Caco-2 (cell line): ENCODE measurements around the gene H3-3A. TPM values are rescaled to one million over a fixed set of nuclear protein-coding genes. Genes with fewer than 3 reads are reported as not detected.
"Not testable (repeated sequence)": the region's sequence is repeated elsewhere in the genome, so short reads cannot be mapped to it uniquely, and the experiment has no call there.

Experiments used
- BruUV-seq: library from RNA; stranded (reverse); fragments of 400-500 nt; replicated peaks from 2 replicates; lab custom pipeline; 2021; lab: Mats Ljungman, UMichigan
- CTCF ChIA-PET: fragments of 300-600 bp; sonication (Branson Sonifier 250); formaldehyde crosslinking; loops from one replicate; lab custom pipeline; 2022; ENCODE audit warnings: antibody characterized with exemption; lab: Charles Lee
- POLR2A ChIA-PET: fragments of 300-600 bp; sonication (Branson Sonifier 250); formaldehyde crosslinking; loops from one replicate; lab custom pipeline; 2022; ENCODE audit warnings: antibody characterized with exemption; lab: Charles Lee
- DNase-seq, 2 experiments: peaks; one replicate each; pipeline versions ENCODE4 v3.0.0 to v3.0.0-alpha.2; 2020 to 2022
- H3K27me3 ChIP-seq: replicated peaks from 2 replicates; pipeline ENCODE4 v1.6.0; 2011; ENCODE audit warnings: low read length; ENCODE audit not compliant: control insufficient read depth, insufficient read depth
- H3K36me3 ChIP-seq: 2 replicates; pipeline ENCODE4 v1.5.1; 2011; ENCODE audit warnings: low read length; ENCODE audit not compliant: control insufficient read depth, insufficient read depth
- H3K4me1 ChIP-seq: fragments of 250-450 bp; sonication (Bioruptor Pico); 2 replicates; pipeline ENCODE4 v1.5.1; 2020; ENCODE audit warnings: mild to moderate bottlenecking
- H3K4me3 ChIP-seq: 2 replicates; pipeline ENCODE4 v1.5.1; 2011; ENCODE audit warnings: low read depth, mild to moderate bottlenecking, control low read depth, low read length
- H3K9me3 ChIP-seq: fragments of 250-450 bp; sonication (Bioruptor Pico); 2 replicates; pipeline ENCODE4 v1.5.1; 2020; ENCODE audit warnings: mild to moderate bottlenecking, moderate library complexity
- H3K27ac Mint-ChIP-seq: one replicate; pipeline ENCODE4 v1.8.0; 2022; ENCODE audit warnings: mixed read lengths; ENCODE audit not compliant: unreplicated experiment
- H3K27me3 Mint-ChIP-seq: one replicate; pipeline ENCODE4 v1.8.0; 2022; ENCODE audit warnings: mixed read lengths; ENCODE audit not compliant: insufficient read depth, unreplicated experiment
- H3K36me3 Mint-ChIP-seq: one replicate; pipeline ENCODE4 v1.8.0; 2022; ENCODE audit warnings: mild to moderate bottlenecking, mixed read lengths; ENCODE audit not compliant: insufficient read depth, unreplicated experiment
- H3K4me1 Mint-ChIP-seq: one replicate; pipeline ENCODE4 v1.8.0; 2022; ENCODE audit warnings: low read depth, mixed read lengths; ENCODE audit not compliant: unreplicated experiment
- H3K4me3 Mint-ChIP-seq: one replicate; pipeline ENCODE4 v1.8.0; 2022; ENCODE audit warnings: mild to moderate bottlenecking, moderate library complexity, mixed read lengths; ENCODE audit not compliant: unreplicated experiment
- H3K9me3 Mint-ChIP-seq: one replicate; pipeline ENCODE4 v1.8.0; 2022; ENCODE audit warnings: mixed read lengths; ENCODE audit not compliant: unreplicated experiment
- intact Hi-C: fragments of 100-400 bp; cut with micrococcal nuclease; formaldehyde crosslinking; loops from one replicate; pipeline ENCODE4 v1.10.0; 2022; ENCODE audit not compliant: unreplicated experiment
- total RNA-seq: library from RNA; stranded (reverse); gene quantifications from 2 replicates; pipeline ENCODE4 v1.2.3, GENCODE V29; 2022
- TF ChIP-seq, protein P1 (sequence below), 2 experiments: fragments of 200-600 bp in 1 of 2; IDR thresholded peaks; 1 replicate in 1 of 2; 2 replicates in 1 of 2; pipeline versions ENCODE4 v1.5.1 to v1.8.0; 2011 to 2022; ENCODE audit warnings: antibody characterized with exemption in 1 of 2, control low read depth in 1 of 2, inconsistent platforms in 1 of 2, low read depth in 1 of 2, low read length in 1 of 2, mild to moderate bottlenecking in 1 of 2, moderate library complexity in 1 of 2; ENCODE audit not compliant: insufficient read depth in 1 of 2, severe bottlenecking in 1 of 2, unreplicated experiment in 1 of 2

The H3-3A gene
- total RNA-seq, 1 experiment from 2014 or later, result 512 TPM

DNA sequence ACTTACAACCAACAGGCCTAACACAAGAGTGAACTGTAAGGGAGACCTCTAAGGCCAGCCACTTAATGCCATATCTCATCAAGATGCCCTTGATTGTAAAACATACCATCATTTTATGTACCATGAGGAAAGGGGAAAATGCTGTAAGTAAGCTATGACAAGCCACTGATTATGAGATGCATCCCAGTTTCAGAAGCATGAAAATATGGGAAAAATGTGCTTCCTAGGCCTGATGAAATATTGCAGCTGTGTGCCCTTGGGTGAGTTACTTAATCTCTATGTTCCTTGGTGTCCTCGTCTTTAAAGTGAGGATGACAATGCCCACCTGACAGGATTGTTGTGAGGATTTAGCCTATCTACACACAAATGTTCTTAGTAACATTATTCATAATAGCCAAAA lies 28.9 kb downstream of the H3-3A start:
- CTCF ChIA-PET, result no interaction called here
- DNase-seq, result no peak
- no peaks in the 10 kb centered on the region for H3K9me3 ChIP-seq
- H3K36me3 ChIP-seq, result no peaks in the 10 kb centered on the region
- H3K27me3 ChIP-seq, result no peaks in the 10 kb centered on the region
- Mint-ChIP-seq H3K4me3 (no peak overlapping the region), H3K9me3 (no peaks in the 10 kb centered on the region), H3K27me3 (no peaks in the 10 kb centered on the region), H3K36me3 (no peaks in the 10 kb centered on the region), H3K4me1 (no peaks in the 10 kb centered on the region), H3K27ac (no peak overlapping the region)
- POLR2A ChIA-PET, result no interaction called here
- intact Hi-C loops, result no loop called here
- BruUV-seq, result no TSS peak
- no peaks in the 10 kb centered on the region for H3K4me1 ChIP-seq
- no peak overlapping the region for H3K4me3 ChIP-seq
- TF ChIP-seq, protein P1, sequence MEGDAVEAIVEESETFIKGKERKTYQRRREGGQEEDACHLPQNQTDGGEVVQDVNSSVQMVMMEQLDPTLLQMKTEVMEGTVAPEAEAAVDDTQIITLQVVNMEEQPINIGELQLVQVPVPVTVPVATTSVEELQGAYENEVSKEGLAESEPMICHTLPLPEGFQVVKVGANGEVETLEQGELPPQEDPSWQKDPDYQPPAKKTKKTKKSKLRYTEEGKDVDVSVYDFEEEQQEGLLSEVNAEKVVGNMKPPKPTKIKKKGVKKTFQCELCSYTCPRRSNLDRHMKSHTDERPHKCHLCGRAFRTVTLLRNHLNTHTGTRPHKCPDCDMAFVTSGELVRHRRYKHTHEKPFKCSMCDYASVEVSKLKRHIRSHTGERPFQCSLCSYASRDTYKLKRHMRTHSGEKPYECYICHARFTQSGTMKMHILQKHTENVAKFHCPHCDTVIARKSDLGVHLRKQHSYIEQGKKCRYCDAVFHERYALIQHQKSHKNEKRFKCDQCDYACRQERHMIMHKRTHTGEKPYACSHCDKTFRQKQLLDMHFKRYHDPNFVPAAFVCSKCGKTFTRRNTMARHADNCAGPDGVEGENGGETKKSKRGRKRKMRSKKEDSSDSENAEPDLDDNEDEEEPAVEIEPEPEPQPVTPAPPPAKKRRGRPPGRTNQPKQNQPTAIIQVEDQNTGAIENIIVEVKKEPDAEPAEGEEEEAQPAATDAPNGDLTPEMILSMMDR (IDR thresholded peaks at IDR 0.05; ENCODE audit: insufficient read depth in 1 of 2, low read depth in 1 of 2, low read length in 1 of 2, severe bottlenecking in 1 of 2, unreplicated experiment in 1 of 2), result no peak

- H3K27me3 Mint-ChIP-seq, H3K36me3 Mint-ChIP-seq, H3K4me3 Mint-ChIP-seq, H3K9me3 ChIP-seq, H3K36me3 ChIP-seq, H3K9me3 Mint-ChIP-seq, intact Hi-C loops, H3K4me3 ChIP-seq, H3K27me3 ChIP-seq, POLR2A ChIA-PET, H3K27ac Mint-ChIP-seq, H3K4me1 ChIP-seq, DNase-seq, H3K4me1 Mint-ChIP-seq, BruUV-seq: not testable (repeated sequence)
- CTCF ChIA-PET, result interaction anchor here (1.4 kb wide), 1 partner anchor 27 kb away, joined by 5 read pairs; no protein-coding TSS in a partner anchor
Measured at GRCh38 chr1:226092048-226092820, 29.7 kb downstream of the H3-3A start.

DNA sequence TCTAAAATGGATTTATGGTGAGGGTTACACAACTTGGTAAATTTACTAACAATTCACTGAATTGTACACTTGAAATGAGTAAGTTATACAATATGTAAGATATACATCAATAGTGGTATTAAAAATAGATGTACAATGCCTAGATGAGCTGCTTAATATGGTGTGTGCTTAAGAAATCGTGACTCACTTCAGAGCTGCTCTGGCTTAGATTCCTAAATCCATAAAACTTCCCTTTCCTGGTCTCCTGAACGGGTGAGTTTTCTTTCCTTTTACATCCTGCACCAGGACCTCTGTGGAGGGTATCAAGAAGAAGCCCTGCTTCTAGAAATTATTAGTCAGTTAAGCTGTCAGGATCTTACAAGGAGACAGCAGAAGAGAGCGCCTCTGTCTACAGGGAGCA lies 30.4 kb downstream of the H3-3A start:
- no peak overlapping the region for H3K27ac Mint-ChIP-seq
- H3K36me3 Mint-ChIP-seq, result no peaks in the 10 kb centered on the region

More for the DNA sequence above, 30.4 kb downstream of the H3-3A start:
- intact Hi-C loops, result no loop called here
- Histone ChIP-seq H3K36me3 (no peaks in the 10 kb centered on the region), H3K27me3 (no peaks in the 10 kb centered on the region), H3K4me3 (no peak overlapping the region), H3K4me1 (peaks cover 5% of the 10 kb centered on the region; the same call in 1 of the 2 replicates), H3K9me3 (no peaks in the 10 kb centered on the region)
- ChIA-PET CTCF (interaction anchor here (1.4 kb wide), 1 partner anchor 28 kb away, joined by 5 read pairs; no protein-coding TSS in a partner anchor), POLR2A (interaction anchor here (0.5 kb wide), 1 partner anchor 1049 kb away, joined by 3 read pairs; no protein-coding TSS in a partner anchor)
- BruUV-seq, result no TSS peak
- DNase-seq, result no peak
- TF ChIP-seq, protein P1 (IDR thresholded peaks at IDR 0.05; ENCODE audit: insufficient read depth in 1 of 2, low read depth in 1 of 2, low read length in 1 of 2, severe bottlenecking in 1 of 2, unreplicated experiment in 1 of 2), result no peak
- Mint-ChIP-seq H3K4me3 (no peak overlapping the region), H3K9me3 (no peaks in the 10 kb centered on the region), H3K4me1 (peaks cover 11% of the 10 kb centered on the region), H3K27me3 (no peaks in the 10 kb centered on the region)
